GM21786 (cell line): ENCODE measurements around the gene CBX4.
"Not testable (repeated sequence)": the region's sequence is repeated elsewhere in the genome, so short reads cannot be mapped to it uniquely, and the experiment has no call there.

Source experiments
- ATAC-seq: cut with Tn5 transposase; IDR thresholded peaks from one replicate; pipeline ENCODE4 v1.9.1; 2021; ENCODE audit not compliant: unreplicated experiment

The CBX4 gene

GRCh38 chr17:79861413-79862216 is 22.4 kb upstream of the CBX4 start:
- no peak for ATAC-seq

DNA sequence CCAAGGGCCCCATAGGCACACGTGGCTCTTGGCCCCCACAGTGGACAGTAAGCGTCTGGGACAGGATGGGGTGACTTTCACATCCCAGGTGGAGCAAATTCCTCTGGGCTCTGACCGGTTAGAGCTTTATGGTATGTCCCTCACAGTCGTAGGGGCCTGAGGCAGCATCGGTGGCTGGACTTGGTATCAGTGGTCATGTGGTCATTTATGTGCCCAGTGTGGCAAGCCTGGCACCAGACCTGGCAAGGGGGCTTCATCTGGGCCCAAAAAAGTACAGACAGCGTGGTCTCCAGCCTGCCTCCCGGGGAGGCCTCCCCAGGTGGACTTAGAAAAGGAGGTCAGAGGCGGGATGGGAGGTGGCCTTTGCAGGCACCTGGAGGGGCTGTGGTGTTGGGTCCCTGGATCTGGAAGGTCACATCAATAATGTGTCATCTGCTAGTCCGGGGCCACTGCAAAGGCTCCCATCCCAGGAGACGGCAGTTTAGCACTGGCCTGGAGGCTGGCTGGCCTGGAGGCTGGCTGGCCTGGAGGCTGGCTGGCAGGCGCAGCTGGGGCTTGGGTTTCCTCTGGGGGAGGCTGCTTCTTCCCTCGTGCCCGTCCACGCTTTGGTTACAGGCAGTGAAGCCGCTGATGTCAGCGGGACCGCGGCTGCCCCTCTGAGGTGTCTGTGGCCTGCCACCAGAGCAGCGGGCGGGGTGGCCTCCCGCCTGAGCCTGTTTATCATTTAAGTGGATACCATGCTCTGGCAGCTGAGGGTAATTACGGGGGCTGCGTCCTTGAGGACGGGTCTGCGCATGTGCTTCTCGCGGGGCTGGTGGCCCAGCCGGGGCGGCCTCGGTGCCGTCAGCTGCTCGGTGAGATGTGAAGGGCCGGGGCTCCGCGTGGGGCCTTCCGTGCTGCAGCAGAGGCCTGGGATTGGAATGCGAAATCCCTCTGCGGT is 20.7 kb upstream of the CBX4 start:
- no peak for ATAC-seq

DNA sequence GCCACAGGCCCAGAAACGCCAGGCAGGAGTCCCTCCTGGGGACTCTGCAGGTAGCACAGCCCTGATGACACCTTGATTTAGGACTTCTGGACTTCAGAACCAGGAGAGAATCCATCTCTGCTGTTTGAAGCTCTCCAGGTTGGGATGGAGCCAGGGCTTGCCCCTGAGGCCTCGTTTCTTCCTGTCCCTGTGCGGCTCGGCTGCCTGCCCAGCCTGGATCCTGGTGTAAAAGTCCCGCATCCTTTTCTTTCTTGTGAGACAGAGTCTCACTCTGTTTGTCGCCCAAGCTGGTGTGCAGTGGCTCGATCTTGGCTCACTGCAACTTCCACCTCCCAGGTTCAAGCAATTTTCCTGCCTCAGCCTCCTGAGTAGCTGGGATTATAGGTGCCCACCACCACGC is 17.9 kb upstream of the CBX4 start:
- ATAC-seq = no peak

- ATAC-seq = no peak
Measured at GRCh38 chr17:79855331-79856124, 16.3 kb upstream of the CBX4 start.

- ATAC-seq = no peak
Measured at GRCh38 chr17:79854080-79855060, 15.1 kb upstream of the CBX4 start.

DNA sequence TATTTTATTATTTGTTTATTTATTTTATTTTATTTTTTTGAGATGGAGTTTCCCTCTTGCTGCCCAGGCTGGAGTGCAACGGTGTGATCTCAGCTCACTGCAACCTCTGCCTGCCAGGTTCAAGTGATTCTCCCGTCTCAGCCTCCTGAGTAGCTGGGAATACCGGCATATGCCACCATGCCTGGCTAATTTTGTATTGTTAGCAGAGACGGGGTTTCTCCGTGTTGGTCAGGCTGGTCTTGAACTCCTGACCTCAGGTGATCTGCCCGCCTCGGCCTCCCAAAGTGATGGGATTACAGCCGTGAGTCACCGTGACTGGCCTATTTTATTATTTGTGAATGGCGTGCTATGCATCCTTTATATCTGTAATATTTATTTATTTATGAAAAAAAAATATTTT is 13.9 kb upstream of the CBX4 start:
- not testable (repeated sequence) for ATAC-seq

GRCh38 chr17:79852748-79853147 is 13.5 kb upstream of the CBX4 start:
- no peak for ATAC-seq

- ATAC-seq = no peak
Measured at GRCh38 chr17:79851461-79851817, 12.2 kb upstream of the CBX4 start.

DNA sequence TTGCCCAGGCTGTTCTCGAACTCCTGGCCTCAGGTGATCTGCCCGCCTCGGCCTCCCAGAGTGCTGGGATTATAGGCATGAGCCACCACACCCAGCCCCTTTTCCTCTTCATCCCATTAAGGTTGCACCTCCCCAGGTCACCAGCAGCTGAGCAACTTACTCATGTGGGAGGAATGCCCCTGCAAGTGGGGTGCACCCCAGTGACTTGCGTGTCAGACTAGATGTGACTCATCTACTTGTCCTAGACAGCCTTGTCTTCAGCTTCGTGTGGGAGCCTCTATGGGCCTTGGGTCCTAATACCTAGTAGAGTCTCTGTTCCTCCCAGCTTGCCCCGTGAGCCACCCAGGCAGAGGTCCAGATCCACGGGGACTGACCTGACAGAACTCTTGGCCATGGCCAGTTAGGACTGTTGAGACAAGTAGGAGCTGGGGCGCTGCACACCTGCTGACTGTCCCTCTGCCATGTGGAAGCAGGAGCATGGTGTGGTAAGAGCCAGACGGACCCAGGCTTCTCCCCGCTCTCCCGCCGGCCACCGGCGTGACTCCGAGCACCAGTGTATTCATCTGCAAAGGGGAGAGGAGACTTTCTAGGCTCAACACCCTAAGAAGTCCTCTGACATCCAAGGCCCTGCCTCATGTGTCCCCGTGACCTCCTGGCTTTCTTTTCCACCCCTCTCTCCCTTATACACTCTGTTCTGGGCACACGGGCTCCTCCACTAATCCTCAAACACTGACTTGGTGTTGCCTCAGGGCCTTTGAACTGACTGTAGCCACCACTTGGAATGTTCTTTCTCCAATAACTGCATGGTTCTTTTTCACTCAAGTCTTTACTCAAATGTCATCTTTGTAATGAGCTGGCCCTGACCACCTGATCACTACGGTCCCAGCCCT is 11.6 kb upstream of the CBX4 start:
- no peak for ATAC-seq

DNA sequence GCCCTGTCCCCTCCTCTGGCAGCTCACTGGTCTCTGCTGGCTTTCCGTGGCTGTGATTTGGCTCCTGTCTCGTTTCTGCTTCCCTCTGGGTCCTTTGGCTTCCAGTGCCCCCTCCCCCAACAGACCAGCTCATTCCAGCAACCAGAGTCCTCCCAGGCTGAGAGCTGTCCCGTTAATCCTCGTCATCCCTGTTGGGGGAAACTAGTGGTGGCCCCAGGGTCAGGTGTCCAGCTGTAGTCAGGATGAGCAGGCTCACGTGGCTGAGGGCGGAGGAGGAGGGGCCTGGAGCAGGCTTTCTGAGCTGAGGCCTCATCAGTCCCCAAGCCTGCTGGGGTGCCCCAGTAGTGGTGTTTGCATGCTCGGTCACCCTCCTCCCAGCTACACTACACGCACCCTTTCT is 10.7 kb upstream of the CBX4 start:
- ATAC-seq = no peak

- no peak for ATAC-seq
Measured at GRCh38 chr17:79848370-79848766, 9.1 kb upstream of the CBX4 start.

DNA sequence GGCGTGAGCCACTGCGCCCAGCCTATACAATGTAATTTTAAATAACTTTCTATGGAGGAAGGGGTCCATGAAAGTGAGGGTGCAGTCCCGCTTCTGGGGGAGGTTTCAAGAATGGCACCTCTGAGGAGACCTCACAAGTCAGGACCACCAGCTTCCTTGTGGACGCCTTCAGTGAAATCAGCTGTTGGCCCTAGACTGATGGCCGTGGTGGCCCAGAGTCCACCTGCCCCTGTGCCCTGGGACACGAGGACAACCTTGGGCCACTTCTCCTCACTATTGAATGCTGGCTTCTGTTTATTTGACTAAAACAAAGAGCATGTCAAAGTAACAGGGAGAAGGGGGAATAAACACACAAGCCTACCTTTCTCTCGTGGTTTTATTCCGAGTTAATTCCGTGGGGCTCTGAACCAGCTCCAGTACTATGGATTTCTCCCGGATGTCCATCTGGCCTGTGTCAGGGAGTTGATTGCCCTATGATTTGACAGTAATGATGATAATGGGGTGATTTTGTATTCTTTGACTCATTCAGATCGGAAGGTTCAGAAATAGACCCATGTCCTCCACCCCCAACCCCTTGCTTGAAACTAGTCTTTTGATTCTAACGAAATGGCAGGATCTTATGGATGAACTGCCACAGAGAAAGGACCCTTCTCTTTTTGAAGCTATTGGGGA is 8.6 kb upstream of the CBX4 start:
- no peak for ATAC-seq

DNA sequence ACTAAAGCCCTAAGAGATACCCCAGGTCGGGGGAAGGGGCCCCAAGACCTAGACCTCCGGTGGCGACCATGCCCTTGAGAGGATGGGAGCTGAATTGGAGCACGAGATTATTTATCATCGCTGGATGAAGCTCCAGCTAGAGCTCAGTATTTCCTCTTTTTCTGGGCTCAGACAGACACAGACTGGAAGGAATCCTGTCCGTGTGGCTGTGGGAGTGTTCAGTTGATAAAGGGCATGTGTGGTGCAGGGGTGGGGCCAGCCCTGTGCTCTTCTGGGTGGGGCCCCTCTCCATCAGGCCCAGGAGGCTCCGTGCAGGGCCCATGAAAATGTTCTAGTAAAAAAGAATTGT is 6.3 kb upstream of the CBX4 start:
- no peak for ATAC-seq

DNA sequence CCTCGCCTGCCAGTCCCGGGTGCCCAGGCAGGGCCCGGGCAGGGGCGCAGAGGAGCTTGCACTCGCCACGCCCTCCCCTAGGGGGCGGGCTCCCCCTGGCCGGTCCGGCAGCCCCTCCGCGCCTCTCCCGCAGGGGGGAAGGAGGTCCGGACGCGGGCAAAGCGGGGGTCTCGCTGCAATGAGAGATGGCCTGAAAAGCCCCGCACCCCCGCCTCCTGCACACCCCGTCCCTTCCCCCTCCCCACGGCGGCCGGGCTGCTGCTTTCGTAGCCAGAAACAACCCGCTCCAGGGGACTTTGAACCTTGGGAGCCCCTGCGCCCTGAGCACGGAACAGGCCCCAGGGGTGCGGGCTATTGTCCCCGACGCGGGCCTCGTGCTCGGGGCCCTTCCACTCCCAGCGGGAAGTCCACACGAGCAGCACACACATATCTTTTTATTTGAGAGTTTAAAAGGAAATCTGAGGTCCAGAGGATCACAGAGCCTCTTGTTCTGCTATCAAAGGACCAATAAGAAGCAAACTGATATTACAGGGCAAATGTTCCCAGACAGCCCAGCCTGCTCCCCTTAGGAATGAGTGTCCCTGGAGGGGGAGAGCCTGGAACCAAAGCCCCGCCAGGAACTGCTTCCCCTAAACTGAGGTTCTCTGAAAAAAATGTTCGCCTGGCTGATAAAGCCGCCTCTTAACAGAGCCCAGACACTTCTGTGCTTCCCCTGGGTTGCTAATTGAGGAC is 5.8 kb upstream of the CBX4 start:
- ATAC-seq = no peak

- no peak for ATAC-seq
Measured at GRCh38 chr17:79843816-79844800, 4.9 kb upstream of the CBX4 start.

- ATAC-seq = no peak
Measured at GRCh38 chr17:79843474-79843815, 4.2 kb upstream of the CBX4 start.
